ENCODE measurements around the gene CLK2. TPM values are rescaled to one million over a fixed set of nuclear protein-coding genes. Genes with fewer than 3 reads are reported as not detected.
A peak's percentile ranks its signal among the peaks of the same experiment; 100 is the strongest.

Gene CLK2
- total RNA-seq, 2 donors from 2014 or later = 36.6 to 40.7 TPM

- ATAC-seq (no peak), DNase-seq (no peak)
- H3K9me3 ChIP-seq = no peaks in the 10 kb centered on the region
- intact Hi-C loops (cut with DNase I) = loop anchor here (5.0 to 10.0 kb wide), 2 partner anchors 69 to 342 kb away; partner anchors contain the start of gene RUSC1
- TF ChIP-seq CTCF (IDR thresholded peaks at IDR 0.05) (no peak), POLR2A (IDR thresholded peaks at IDR 0.05) (no peak)
- no peak overlapping the region for H3K27ac ChIP-seq
- peaks cover 35% of the 10 kb centered on the region for H3K4me1 ChIP-seq
- peaks cover 0 to 4% of the 10 kb centered on the region in 2 donors for H3K36me3 ChIP-seq (replicated peaks in 1 of 2; ENCODE audit: insufficient read depth in 1 of 2, low read depth in 2 of 2)
- no peak overlapping the region for H3K4me3 ChIP-seq
- H3K27me3 ChIP-seq = no peaks in the 10 kb centered on the region
- 81 to 87% methylated on average over 5 of the region's 5 CpGs for WGBS, 2 donors
Observed at GRCh38 chr1:155253208-155253607, 20.1 kb downstream of the CLK2 start.

GRCh38 chr1:155251566-155251965, 21.7 kb downstream of the CLK2 start:
- 79 to 81% methylated on average over 7 of the region's 7 CpGs for WGBS, 2 donors
- no peak for ATAC-seq

GRCh38 chr1:155250633-155251449, 22.5 kb downstream of the CLK2 start:
- Histone ChIP-seq H3K36me3 (replicated peaks in 1 of 2; ENCODE audit: insufficient read depth in 1 of 2, low read depth in 2 of 2) (no peaks in the 10 kb centered on the region), H3K27ac (peak overlapping the region in 2 of 4 donors; percentile 30 to 43), H3K27me3 (no peaks in the 10 kb centered on the region), H3K4me1 (peaks cover 29% of the 10 kb centered on the region), H3K9me3 (no peaks in the 10 kb centered on the region), H3K4me3 (no peak overlapping the region)
- 15 to 20% methylated on average over 10 to 22 of the region's 23 CpGs for WGBS, 2 donors
- TF ChIP-seq POLR2A (IDR thresholded peaks at IDR 0.05) (no peak), CTCF (IDR thresholded peaks at IDR 0.05) (peak; percentile 99 to 100 (median 100))
- peak; percentile 88 for ATAC-seq
- peak; percentile 94 to 95 (median 94) for DNase-seq
- intact Hi-C loops (cut with DNase I) = loop anchor here (5.0 to 10.0 kb wide), 2 partner anchors 71 to 344 kb away; partner anchors contain the start of gene RUSC1

More at GRCh38 chr1:155251566-155251965, 21.7 kb downstream of the CLK2 start:
- Histone ChIP-seq H3K4me1 (peaks cover 35% of the 10 kb centered on the region), H3K27ac (peak overlapping the region in 1 of 4 donors; percentile 30), H3K27me3 (no peaks in the 10 kb centered on the region), H3K4me3 (no peak overlapping the region), H3K9me3 (no peaks in the 10 kb centered on the region), H3K36me3 (replicated peaks in 1 of 2; ENCODE audit: insufficient read depth in 1 of 2, low read depth in 2 of 2) (no peaks in the 10 kb centered on the region)
- no peak for DNase-seq
- TF ChIP-seq CTCF (IDR thresholded peaks at IDR 0.05) = no peak
- no peak for TF ChIP-seq POLR2A (IDR thresholded peaks at IDR 0.05)
- intact Hi-C loops (cut with DNase I) = loop anchor here (5.0 to 10.0 kb wide), 2 partner anchors 71 to 343 kb away; partner anchors contain the start of gene RUSC1

GRCh38 chr1:155250246-155250632, 23.1 kb downstream of the CLK2 start:
- ATAC-seq (no peak), DNase-seq (no peak)
- 22% methylated on average over 27 of the region's 28 CpGs; no CpG with 5 or more reads in 1 of the 2 donors for WGBS, 2 donors
- TF ChIP-seq POLR2A (IDR thresholded peaks at IDR 0.05) (no peak), CTCF (IDR thresholded peaks at IDR 0.05) (no peak)
- intact Hi-C loops (cut with DNase I) = loop anchor here (5.0 to 10.0 kb wide), 2 partner anchors 72 to 345 kb away; partner anchors contain the start of gene RUSC1
- Histone ChIP-seq H3K27ac (peak overlapping the region in 1 of 4 donors; percentile 26), H3K9me3 (no peaks in the 10 kb centered on the region), H3K4me1 (peaks cover 26% of the 10 kb centered on the region), H3K36me3 (replicated peaks in 1 of 2; ENCODE audit: insufficient read depth in 1 of 2, low read depth in 2 of 2) (no peaks in the 10 kb centered on the region), H3K4me3 (no peak overlapping the region), H3K27me3 (no peaks in the 10 kb centered on the region)

Measured in body of pancreas (tissue), 4 donors.